HG03521 (cell line): ENCODE data around the gene USP25.
"Not testable (repeated sequence)": the region's sequence is repeated elsewhere in the genome, so short reads cannot be mapped to it uniquely, and the experiment has no call there.

Source experiments
- ATAC-seq: cut with Tn5 transposase; IDR thresholded peaks from one replicate; pipeline ENCODE4 v1.9.1; 2021; ENCODE audit warnings: mild to moderate bottlenecking, moderate library complexity; ENCODE audit not compliant: unreplicated experiment

Gene USP25

GRCh38 chr21:15730484-15731242 is 881 bp downstream of the USP25 start:
- ATAC-seq, result no peak

GRCh38 chr21:15731243-15731613 is 1.4 kb downstream of the USP25 start:
- no peak for ATAC-seq

GRCh38 chr21:15732290-15732995 is 2.7 kb downstream of the USP25 start:
- ATAC-seq, result peak; percentile 39

DNA sequence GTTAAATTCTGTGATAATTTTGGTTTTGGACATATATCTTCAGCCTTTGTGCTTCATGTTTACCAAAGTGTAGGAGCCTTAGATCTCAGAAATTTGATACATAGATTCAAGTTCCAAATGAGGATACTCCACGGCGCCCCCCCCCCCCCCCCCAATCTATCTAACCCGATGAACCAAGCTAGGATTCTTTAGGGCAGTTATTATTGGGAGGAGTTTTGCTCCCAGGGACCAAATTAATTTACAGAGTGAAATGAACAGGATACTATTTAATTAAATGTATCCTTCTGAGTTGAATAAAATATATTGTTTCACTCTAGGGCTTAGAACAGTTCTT is 3.2 kb downstream of the USP25 start:
- no peak for ATAC-seq

GRCh38 chr21:15735409-15735808 is 5.6 kb downstream of the USP25 start:
- ATAC-seq, result no peak

- not testable (repeated sequence) for ATAC-seq
Observed at GRCh38 chr21:15735931-15736330, 6.1 kb downstream of the USP25 start.

DNA sequence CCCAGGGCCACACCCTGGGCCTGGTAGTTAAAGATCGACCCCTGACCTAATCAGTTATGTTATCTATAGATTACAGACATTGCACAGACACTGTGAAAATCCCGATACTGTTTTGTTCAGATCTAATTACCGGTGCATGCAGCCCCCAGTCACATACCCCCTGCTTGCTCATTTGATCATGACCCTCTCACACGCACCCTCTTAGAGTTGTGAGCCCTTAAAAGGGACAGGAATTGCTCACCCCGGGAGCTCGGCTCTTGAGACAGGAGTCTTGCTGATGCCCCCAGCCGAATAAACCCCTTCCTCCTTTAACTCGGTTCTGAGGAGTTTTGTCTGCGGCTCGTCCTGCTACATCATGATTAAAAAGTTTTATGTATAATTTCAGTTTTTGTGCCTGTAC is 9.0 kb downstream of the USP25 start:
- ATAC-seq, result not testable (repeated sequence)

DNA sequence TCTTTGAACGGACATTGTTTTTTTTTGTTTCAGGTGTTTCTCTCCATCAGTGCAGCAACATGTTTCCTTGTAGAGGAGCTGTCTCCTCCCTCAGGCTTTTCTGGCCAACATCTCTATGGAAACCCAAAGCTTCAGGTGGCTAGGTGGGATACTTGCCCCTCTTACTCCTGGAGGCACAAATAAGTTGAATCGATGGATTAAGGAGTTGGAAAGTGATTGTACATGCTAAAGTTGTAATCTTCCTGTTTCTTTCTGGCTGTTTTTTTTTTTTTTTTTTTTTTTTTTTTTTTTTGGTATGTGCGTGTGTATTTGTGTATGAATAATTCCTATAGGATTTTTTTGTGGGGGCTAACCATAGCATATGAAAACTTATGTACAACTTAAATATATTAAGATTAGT is 10.6 kb downstream of the USP25 start:
- ATAC-seq, result no peak

DNA sequence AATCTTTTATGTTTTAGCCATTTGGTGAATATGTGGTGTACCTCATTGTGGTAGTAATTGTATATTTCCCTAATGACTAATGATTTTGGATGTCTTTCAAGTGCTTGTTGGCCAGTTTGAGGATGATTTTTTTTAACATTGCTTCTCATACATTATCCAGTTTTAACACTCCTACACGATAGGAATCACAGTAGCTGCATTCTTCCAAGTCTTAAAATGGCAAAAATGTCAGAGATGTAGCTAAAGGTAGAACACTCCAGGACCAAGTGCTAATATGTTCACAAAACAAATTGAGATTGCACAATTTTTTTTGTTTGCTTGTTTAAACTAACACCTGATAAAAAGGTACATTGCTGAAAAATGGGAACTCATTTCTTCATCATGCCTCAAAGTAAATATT is 11.7 kb downstream of the USP25 start:
- ATAC-seq, result no peak

- ATAC-seq, result no peak
Observed at GRCh38 chr21:15742052-15742670, 12.4 kb downstream of the USP25 start.

GRCh38 chr21:15742694-15743093 is 12.9 kb downstream of the USP25 start:
- ATAC-seq, result no peak

- ATAC-seq, result no peak
Observed at GRCh38 chr21:15743593-15743992, 13.8 kb downstream of the USP25 start.

GRCh38 chr21:15744926-15745325 is 15.1 kb downstream of the USP25 start:
- no peak for ATAC-seq

DNA sequence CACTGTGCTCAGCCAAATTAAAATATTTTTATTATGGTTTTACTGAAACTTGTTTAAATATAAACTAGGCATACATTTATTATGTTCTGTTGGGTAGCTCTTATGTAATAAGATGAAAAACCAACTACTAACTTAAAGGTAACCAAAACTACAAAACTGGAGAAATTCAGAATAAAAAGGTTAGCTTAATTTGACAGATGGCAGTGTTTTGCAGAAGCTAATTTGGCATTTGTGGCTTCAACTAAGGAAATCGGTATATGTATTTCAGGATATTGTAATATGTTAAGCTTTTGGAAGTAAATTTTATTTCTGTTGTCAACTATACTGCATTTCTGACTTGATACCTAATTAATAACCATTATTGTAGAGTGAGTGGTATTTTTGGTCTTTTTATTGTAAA is 18.8 kb downstream of the USP25 start:
- ATAC-seq, result no peak

DNA sequence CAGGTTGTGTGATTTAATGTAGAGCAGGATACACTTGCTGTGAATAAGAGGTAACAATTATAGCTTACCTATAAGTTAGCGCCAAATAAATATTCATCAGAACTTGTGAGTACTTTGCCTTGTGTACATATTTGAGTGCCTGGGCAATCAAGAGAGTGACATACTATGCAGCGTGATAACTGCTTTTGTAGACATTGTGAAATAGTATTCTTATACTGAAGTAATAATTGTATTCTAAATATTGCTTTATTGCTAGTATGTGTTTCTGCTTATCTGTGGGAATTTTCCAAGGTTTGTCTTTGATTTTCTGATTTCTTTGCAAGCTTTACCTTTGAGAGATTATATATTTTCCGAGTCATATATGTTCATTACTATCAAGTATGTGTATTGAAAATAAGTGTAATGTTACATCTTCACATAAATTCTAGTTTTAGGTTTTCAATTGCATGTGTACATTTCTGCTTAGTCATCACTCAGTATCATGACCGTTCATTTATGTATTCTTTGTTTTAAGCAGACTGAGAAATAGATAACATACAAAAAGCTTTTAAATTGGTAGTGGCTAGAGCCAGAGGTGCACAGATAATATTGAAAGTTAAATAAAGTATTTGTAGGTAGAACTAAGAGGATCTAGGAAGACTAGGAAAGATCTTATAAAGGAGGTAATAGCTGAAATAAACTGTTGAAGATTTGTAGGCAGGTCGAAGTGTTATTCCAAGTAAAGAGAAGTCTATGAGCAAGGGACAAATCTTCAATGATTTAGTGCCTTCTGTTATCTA is 19.5 kb downstream of the USP25 start:
- ATAC-seq, result no peak

GRCh38 chr21:15749861-15750159 is 20.0 kb downstream of the USP25 start:
- no peak for ATAC-seq

GRCh38 chr21:15751037-15751436 is 21.3 kb downstream of the USP25 start:
- ATAC-seq, result no peak

GRCh38 chr21:15751546-15751945 is 21.8 kb downstream of the USP25 start:
- ATAC-seq, result no peak

GRCh38 chr21:15752763-15753407 is 23.1 kb downstream of the USP25 start:
- ATAC-seq, result no peak

- no peak for ATAC-seq
Observed at GRCh38 chr21:15753741-15754140, 24.0 kb downstream of the USP25 start.

- no peak for ATAC-seq
Observed at GRCh38 chr21:15754640-15755039, 24.9 kb downstream of the USP25 start.
